Bone marrow (tissue), 2 donors: ENCODE data around the gene CLUH.

Experiments
- DNase-seq, 2 donors: peaks; one replicate each; lab custom pipeline; 2025; lab: John Stamatoyannopoulos, UW

Gene CLUH, protein sequence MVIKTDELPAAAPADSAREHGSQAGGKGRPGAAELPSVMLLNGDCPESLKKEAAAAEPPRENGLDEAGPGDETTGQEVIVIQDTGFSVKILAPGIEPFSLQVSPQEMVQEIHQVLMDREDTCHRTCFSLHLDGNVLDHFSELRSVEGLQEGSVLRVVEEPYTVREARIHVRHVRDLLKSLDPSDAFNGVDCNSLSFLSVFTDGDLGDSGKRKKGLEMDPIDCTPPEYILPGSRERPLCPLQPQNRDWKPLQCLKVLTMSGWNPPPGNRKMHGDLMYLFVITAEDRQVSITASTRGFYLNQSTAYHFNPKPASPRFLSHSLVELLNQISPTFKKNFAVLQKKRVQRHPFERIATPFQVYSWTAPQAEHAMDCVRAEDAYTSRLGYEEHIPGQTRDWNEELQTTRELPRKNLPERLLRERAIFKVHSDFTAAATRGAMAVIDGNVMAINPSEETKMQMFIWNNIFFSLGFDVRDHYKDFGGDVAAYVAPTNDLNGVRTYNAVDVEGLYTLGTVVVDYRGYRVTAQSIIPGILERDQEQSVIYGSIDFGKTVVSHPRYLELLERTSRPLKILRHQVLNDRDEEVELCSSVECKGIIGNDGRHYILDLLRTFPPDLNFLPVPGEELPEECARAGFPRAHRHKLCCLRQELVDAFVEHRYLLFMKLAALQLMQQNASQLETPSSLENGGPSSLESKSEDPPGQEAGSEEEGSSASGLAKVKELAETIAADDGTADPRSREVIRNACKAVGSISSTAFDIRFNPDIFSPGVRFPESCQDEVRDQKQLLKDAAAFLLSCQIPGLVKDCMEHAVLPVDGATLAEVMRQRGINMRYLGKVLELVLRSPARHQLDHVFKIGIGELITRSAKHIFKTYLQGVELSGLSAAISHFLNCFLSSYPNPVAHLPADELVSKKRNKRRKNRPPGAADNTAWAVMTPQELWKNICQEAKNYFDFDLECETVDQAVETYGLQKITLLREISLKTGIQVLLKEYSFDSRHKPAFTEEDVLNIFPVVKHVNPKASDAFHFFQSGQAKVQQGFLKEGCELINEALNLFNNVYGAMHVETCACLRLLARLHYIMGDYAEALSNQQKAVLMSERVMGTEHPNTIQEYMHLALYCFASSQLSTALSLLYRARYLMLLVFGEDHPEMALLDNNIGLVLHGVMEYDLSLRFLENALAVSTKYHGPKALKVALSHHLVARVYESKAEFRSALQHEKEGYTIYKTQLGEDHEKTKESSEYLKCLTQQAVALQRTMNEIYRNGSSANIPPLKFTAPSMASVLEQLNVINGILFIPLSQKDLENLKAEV (N-terminal part only)

GRCh38 chr17:2711608-2712299 is at the start of gene CLUH:
Gene CLUH (minus strand): TSS chr17:2711764. CDS start chr17:2711661, 103 bp downstream.
- DNase-seq: peak; percentile 86 to 87

GRCh38 chr17:2758870-2759269 is 47.3 kb upstream of the CLUH start:
- no peak for DNase-seq

GRCh38 chr17:2755891-2756724 is 44.5 kb upstream of the CLUH start:
- DNase-seq: no peak

DNA sequence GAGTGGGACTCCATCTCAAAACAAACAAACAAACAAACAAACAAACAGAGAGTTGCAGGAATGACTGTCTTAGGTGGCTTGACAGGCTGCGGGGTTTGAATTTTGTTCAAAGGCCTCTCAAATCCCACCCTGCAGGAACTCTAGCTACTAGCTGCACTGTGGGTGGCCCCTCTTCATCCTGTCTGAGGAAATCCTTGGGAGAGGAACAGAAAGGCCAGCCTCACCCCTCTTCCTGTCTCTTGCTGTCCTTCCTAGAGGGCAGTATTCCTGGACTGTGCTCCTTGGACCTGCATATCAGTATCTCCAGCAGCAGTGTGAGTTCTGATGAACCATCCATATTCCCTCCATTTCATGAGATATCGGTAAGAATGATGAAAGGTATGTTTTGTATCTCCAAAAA is 39.9 kb upstream of the CLUH start:
- DNase-seq: no peak

DNA sequence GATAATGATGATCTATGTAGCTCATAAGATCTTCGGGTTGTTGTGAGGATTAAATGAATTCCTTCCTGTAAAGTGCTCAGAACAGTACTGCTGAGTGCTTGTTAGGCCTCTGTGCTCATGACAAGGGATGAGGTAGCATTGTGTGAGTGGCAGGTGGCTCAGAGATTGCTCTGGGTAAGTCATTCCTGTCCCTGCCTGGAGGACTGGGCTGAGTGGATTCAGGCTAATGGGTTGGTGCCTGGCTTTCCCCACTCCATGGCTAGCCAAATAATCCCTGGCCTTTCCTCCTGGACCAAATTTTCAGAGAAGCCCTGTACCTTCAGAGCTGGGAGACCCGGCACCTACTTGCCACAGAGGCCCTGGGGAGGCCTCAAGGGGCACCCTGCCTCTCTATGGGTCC is 39.2 kb upstream of the CLUH start:
- no peak for DNase-seq

DNA sequence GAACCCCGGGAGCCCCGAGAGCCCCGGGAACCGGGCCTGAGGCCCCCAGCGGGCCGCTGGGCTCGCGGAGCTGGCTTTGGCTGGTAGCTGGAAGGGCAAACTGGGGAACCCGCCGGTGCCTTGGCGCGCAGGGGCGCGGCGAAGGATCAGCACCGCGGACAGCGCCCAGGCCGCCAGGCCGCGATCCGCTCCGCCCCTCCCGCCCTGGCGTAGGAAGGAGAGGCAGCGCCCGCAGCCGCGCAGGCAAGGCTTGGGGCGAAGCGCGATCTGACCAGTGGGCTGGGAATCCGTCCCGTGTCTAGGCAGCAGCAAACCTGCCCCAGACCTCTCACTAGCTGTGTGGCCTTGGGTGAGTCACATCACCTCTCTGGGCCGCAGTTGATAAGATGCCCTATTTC is 38.2 kb upstream of the CLUH start:
- peak; percentile 4 to 18 for DNase-seq

DNA sequence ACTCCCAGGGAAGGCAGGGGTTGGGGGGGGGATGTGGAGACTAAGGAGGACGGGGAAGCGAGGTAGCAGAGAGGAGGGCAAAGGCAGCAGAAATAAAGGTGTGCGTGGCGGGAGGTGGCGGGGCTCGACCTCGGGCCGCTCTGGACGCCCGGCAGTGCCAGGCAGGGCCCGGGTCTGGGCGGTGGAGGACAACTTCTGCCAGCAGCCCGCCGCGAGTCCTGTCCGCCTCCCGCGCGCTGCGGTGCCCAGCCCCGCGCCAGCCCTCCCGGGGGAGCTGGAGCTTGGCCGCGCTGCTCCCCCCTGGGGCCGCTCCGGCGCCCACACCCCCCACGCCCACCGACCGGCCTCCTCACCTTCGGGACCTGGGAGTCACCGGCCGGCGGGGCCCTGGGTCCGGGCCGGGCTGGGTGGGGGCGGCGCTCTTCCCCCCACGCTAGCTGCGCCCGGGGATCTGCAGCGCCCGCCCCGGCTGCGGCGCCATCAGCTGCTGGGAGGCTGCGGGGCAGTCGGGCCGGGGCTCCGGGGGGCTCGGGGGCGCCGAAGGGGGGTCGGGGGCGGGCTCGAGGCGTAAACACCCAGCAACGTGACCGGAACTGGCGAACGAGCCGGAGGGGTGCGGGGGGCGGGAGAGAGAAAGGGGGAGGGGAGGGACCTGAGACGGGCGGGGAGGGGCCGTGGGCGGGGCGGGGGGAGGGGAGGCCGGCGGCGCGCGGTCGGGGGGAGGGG is 37.7 kb upstream of the CLUH start, which contains the start of gene CCDC92B:
CCDC92B (minus strand) TSS at position 595 of the 726 bp plus-strand sequence. CDS start 14,507 bp downstream, outside the sequence.
- no peak for DNase-seq

- DNase-seq: no peak
Observed at GRCh38 chr17:2745317-2746037, 33.9 kb upstream of the CLUH start.

DNA sequence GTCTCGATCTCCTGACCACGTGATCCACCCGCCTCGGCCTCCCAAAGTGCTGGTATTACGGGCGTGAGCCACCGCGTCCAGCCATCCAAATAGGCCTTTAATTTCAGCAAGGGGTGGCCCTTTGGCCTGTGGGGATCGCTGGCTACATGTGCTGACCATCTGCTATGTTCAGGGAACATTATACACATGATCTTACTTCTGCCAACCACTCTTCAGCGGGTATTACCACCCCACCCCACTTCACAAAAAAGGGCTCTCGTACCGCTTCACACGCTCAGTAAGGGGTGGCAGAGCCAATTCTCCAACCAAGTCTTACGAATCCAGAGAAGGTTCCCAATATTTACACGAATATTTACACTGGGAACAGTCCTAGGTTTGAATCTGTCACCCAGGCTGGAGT is 26.1 kb upstream of the CLUH start:
- DNase-seq: no peak

DNA sequence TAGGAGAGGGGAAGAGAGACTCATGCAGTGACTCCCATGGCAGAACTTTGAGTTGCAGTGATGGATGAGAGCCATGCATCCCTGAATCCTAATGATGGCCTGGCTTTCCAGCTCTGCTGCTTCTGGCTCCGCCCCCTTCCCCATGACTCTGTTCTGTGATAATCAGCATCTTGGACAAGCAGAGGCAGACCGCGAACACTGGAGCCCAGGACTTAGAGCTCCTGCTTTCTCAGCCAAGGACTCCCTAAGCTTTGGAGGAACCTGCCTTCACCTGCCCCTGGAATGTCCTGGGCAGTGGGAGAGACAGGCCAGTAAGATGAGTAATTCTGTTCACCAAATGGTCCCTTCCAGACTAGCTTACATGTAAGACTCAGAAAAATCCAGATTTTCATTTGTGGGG is 25.4 kb upstream of the CLUH start:
- DNase-seq: no peak

- no peak for DNase-seq
Observed at GRCh38 chr17:2735896-2736295, 24.3 kb upstream of the CLUH start.

DNA sequence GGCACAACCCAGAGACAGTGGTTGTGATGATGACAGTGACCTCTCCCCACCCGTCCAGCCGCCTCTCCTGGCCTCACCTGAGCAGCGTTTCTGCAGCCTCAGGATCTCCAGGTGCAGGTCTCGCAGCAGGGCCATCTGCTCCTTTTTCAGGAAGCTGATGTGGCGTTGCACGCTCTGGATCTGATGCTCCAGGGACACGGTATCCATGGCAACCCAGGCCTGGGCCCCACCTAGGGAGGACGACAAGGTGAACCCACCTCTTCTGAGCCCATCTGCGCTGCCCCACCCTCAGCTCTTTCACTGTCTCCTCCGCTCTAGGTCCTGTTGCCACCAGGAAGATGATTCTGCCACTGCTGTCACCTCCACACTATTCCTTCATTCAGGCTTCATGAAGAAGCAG is 23.4 kb upstream of the CLUH start:
- DNase-seq: no peak

- no peak for DNase-seq
Observed at GRCh38 chr17:2731807-2732206, 20.2 kb upstream of the CLUH start.

- DNase-seq: no peak
Observed at GRCh38 chr17:2730764-2731353, 19.3 kb upstream of the CLUH start.

DNA sequence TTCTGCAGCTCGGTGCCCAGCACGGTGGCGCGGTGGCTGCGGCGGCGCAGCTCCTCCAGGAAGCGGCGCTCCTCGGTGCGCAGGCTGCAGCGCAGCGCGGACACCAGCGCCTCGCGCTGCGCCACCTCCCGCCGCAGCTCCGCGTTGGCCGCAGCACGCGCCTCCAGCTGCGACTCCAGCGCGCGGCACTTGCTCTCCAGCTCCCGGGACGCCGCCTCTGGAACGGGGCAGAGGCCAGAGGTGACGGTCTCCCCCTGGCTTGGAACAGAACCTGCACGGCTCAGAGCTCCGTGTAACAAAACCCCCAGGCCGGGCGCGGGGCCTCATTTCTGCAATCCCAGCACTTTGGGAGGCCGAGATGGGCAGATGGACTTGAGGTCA is 13.2 kb upstream of the CLUH start:
- DNase-seq: no peak

DNA sequence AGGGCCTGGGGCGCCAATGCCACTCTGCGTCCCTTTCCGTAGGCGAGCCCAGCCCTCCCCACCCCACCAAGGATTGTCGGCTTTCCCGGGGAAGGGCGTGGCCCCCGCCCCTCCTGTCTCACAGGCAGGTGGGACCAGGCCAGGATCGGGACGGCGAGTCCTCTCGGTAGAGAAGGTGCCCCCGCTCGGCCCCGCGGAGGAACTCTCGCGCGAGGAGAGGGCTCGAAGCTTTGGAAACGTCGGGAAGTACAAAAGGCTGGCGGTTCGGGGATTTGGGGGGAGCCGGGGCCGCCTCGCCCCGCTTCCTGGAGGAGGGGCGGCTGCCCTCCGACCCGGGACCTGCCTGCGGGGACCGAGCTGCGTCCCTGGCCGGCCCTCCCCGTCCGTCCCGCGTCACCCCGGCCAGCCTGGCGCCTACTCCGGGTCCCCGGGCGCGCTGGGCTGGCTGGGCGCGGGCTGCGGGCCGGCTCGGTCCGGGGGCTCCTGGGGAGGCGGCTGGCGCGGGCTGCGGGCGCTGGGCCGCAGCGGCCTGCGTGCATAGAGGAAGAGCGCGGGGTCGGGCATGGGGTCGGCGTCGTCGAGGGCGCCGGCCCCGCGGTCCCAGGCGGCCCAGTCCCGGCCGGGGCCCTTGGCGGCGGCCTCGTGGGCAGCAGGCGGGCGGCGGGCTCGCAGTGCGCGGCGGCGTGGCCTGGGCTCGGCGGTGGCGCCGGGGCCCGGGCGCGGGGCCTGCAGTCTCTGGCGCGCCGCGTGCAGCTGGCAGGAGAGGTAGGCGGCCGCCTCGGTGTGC is 12.6 kb upstream of the CLUH start:
- DNase-seq: no peak

DNA sequence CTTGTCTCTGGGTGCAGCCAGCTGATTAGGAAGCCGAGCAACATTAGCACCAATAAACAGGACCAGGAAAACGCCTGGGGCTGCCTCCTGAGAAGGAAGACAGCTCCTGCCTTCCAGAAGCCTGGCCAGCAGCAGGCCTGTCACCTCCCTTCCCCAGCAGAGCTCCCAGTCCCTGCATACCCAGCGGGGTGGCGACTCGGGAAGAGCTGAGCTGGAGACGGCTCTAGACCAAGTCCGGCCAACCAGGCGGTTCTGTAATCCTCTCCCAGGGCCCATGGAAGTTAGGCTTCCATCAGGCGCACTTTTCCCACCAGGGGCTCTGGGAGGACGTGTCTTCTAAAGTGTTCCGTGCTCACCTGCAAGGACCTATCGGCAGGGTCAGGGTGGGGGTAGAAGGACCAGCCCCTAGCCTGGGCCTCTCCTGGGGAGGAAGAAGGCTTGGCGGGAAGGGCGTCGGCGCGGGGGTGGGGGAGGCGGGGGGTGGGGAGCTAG is 12.0 kb upstream of the CLUH start:
- DNase-seq: no peak

- no peak for DNase-seq
Observed at GRCh38 chr17:2722611-2723010, 11.0 kb upstream of the CLUH start.
